WI38 (cell line): ENCODE results near the gene ARHGEF17.

Experiments used
- H3K4me3 ChIP-seq: 2 replicates; pipeline ENCODE4 v1.5.1; 2011; ENCODE audit warnings: low read depth, mild to moderate bottlenecking, control low read depth, low read length
- TF ChIP-seq, protein P1 (sequence below): IDR thresholded peaks from 2 replicates; pipeline ENCODE4 v1.5.1; 2012; ENCODE audit warnings: low read depth, mild to moderate bottlenecking, control low read depth, low read length

ARHGEF17 gene, protein sequence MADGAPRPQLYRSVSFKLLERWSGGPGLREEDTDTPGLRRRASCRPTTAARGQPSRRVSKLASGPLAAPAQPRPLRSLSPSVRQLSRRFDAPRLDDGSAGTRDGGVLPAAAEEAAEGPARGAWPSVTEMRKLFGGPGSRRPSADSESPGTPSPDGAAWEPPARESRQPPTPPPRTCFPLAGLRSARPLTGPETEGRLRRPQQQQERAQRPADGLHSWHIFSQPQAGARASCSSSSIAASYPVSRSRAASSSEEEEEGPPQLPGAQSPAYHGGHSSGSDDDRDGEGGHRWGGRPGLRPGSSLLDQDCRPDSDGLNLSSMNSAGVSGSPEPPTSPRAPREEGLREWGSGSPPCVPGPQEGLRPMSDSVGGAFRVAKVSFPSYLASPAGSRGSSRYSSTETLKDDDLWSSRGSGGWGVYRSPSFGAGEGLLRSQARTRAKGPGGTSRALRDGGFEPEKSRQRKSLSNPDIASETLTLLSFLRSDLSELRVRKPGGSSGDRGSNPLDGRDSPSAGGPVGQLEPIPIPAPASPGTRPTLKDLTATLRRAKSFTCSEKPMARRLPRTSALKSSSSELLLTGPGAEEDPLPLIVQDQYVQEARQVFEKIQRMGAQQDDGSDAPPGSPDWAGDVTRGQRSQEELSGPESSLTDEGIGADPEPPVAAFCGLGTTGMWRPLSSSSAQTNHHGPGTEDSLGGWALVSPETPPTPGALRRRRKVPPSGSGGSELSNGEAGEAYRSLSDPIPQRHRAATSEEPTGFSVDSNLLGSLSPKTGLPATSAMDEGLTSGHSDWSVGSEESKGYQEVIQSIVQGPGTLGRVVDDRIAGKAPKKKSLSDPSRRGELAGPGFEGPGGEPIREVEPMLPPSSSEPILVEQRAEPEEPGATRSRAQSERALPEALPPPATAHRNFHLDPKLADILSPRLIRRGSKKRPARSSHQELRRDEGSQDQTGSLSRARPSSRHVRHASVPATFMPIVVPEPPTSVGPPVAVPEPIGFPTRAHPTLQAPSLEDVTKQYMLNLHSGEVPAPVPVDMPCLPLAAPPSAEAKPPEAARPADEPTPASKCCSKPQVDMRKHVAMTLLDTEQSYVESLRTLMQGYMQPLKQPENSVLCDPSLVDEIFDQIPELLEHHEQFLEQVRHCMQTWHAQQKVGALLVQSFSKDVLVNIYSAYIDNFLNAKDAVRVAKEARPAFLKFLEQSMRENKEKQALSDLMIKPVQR (N-terminal part only)

DNA sequence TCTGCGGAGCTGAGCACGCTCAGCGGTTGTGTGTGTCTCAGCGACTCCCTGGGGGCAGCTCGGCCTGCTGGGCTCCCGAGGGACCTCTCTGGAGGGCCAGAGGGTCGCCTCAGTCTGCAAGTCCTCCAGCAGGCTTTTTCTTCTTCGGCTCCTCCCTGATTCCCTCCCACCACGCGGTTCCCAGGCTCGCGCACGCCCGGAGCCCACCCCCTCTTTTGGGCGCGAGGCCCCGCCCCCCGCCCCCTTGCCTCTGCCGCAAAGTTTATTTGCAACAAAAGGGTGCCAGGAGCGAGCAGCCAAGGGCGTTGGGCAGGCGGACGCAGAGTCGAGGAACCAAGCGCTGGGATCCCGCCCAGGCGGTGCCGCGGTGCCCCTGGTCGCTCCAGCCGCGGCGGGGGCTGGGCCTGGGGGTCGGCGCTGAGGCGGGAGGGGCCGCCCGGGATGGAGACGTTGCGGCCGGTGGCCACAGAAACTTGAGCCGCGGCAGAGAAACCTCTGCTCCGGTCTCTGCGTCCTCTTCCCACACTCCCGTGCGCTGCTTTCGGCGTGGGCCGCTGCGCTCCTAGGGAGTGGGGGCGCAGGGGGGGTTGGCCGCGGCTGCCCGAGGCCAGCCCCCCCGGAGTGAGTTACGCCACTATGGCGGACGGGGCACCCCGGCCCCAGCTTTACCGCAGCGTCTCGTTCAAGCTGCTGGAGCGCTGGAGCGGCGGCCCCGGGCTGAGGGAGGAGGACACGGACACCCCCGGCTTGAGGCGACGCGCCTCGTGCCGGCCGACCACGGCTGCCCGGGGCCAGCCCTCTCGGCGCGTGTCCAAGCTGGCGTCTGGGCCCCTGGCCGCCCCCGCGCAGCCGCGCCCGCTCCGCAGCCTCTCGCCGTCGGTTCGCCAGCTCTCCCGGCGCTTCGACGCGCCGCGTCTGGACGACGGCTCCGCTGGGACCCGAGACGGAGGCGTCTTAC lies at the start of gene ARHGEF17:
TSS of gene ARHGEF17 (plus strand) at position 274 of the 958 bp plus-strand sequence. CDS start at position 637, 363 bp downstream.
- TF ChIP-seq, protein P1, sequence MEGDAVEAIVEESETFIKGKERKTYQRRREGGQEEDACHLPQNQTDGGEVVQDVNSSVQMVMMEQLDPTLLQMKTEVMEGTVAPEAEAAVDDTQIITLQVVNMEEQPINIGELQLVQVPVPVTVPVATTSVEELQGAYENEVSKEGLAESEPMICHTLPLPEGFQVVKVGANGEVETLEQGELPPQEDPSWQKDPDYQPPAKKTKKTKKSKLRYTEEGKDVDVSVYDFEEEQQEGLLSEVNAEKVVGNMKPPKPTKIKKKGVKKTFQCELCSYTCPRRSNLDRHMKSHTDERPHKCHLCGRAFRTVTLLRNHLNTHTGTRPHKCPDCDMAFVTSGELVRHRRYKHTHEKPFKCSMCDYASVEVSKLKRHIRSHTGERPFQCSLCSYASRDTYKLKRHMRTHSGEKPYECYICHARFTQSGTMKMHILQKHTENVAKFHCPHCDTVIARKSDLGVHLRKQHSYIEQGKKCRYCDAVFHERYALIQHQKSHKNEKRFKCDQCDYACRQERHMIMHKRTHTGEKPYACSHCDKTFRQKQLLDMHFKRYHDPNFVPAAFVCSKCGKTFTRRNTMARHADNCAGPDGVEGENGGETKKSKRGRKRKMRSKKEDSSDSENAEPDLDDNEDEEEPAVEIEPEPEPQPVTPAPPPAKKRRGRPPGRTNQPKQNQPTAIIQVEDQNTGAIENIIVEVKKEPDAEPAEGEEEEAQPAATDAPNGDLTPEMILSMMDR: no peak
- H3K4me3 ChIP-seq: peak within 1 kb of the TSS; percentile 84

DNA sequence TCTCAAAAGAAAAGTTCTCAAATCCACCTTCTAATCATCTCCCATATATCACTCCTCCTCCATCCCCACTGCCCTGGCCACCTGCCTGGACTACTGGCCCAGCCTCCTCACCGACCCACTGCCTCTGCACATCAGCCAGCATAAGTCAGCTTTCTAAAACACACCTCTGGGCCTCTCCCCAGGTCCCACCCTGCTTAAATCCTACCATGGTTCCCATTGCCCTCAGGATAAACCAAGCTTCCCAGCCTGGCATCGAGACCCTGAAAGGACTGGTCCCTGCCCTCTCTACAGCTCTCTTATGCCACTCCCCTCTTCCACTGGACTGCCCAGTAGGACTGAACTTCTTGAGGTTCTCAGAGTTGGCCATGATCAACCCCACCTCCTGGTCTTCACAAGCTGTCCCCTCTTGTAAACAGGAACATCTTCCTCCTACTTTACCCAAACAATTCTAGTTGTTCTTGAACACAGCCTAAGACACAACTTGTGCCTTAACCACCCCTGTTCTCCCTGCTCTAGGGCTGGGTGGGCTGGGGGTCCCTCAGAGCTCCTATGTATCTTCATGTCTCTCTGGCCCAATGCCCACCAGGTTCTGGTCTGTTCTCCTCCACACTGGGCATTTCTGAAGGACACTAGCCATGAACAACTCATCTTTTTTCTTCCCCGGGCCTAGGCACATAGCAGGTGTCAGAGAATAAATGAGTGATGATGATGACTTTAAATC lies 48.5 kb upstream of the ARHGEF17 start:
- TF ChIP-seq, protein P1: no peak
- no peak overlapping the region for H3K4me3 ChIP-seq

DNA sequence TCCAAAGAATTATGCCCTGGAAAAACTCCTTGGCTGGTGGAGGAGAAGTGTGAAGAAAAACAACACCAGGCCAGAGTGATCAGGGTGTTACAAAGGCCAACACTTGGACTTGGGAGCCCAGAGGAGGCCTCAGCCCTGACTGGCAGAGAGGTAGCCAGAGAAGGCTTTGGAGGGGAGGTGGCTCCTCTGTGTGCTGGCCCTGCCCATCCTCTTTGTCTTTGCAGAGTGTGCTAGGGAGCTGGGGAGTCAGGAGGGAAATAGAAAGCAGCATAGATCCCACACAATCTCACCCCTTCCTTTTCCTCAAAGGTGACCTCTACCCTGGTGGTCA lies 48.0 kb upstream of the ARHGEF17 start:
- H3K4me3 ChIP-seq: no peak overlapping the region
- TF ChIP-seq, protein P1: no peak

DNA sequence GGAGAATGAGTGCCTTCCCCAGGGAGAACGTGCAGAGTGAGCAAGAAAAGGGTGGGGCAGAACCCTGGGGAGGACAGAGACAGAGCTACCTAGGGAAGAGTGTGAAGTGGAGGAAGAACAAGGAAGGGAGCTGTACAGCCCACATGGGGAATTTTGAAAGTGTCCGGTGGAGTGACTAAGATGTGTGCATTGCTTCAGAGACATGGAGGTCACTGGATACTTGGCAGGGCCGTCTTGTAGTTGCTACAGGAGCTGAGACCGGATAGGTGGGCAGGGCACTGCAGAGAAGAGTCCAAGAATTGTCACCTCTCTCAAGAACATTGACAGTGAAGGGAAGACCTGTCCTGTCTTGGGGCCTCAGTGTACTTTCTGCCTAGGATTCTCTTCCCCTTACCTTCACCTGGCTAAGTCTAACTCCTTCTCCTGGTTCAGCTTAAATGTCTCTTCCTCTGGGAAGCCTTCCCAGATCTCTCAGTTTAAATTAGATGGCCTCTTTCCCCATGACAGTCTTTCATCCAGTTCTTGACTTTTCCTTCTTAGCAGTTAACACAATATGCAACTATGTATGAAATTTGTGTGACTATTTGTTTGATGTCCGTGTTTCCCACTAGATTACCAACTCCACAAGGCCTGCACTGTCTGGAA lies 45.1 kb upstream of the ARHGEF17 start:
- TF ChIP-seq, protein P1: no peak
- H3K4me3 ChIP-seq: no peak overlapping the region

DNA sequence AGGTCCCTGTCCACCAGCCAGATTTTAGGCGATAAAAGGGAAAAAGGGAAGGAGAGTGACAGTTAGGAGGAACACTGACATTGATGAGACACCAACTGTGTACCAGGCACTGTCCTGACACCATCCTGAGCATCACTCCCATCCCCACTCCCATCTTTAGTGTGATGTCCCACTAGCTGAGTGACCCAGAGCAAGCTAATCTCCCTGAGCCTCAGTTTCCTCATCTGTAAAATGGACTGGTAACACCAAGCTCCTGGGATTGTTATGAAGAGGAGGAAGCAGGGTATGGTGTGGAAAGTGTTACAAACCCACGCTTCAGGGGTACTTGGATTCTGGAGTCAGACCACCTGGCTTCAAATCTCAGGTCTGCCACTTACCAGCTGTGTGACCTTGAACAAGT lies 44.4 kb upstream of the ARHGEF17 start:
- no peak overlapping the region for H3K4me3 ChIP-seq
- TF ChIP-seq, protein P1: no peak
